ENCODE measurements around the gene OR2A12.

The OR2A12 gene, protein sequence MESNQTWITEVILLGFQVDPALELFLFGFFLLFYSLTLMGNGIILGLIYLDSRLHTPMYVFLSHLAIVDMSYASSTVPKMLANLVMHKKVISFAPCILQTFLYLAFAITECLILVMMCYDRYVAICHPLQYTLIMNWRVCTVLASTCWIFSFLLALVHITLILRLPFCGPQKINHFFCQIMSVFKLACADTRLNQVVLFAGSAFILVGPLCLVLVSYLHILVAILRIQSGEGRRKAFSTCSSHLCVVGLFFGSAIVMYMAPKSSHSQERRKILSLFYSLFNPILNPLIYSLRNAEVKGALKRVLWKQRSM

DNA sequence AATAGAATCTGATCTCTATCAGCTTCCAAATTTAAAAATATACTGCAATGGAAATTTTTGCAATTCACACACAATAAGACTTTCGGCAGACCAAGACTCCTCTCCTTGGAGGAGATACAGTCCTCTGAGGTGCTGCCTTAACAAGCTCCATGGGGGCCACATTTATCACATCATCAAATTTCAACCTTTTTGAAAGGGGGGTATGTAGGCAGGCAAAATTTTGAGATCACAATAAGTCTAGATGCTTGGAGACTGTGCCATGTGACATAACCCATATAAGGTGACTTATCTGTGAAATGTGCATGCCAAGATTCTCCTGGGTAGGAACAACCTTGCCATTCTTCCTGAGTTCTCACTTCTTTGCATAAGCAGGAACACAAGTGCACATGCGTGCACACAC, at the start of gene OR2A12:
OR2A12 (plus strand) TSS at position 301 of the 400 bp plus-strand sequence. CDS start 8,830 bp downstream, outside the sequence.
- TF ChIP-seq, protein P1, sequence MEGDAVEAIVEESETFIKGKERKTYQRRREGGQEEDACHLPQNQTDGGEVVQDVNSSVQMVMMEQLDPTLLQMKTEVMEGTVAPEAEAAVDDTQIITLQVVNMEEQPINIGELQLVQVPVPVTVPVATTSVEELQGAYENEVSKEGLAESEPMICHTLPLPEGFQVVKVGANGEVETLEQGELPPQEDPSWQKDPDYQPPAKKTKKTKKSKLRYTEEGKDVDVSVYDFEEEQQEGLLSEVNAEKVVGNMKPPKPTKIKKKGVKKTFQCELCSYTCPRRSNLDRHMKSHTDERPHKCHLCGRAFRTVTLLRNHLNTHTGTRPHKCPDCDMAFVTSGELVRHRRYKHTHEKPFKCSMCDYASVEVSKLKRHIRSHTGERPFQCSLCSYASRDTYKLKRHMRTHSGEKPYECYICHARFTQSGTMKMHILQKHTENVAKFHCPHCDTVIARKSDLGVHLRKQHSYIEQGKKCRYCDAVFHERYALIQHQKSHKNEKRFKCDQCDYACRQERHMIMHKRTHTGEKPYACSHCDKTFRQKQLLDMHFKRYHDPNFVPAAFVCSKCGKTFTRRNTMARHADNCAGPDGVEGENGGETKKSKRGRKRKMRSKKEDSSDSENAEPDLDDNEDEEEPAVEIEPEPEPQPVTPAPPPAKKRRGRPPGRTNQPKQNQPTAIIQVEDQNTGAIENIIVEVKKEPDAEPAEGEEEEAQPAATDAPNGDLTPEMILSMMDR (IDR thresholded peaks at IDR 0.05), result no peak
- H3K4me1 Mint-ChIP-seq, result no peaks in the 10 kb centered on the region
- no peak within 1 kb of the TSS for H3K27ac Mint-ChIP-seq

DNA sequence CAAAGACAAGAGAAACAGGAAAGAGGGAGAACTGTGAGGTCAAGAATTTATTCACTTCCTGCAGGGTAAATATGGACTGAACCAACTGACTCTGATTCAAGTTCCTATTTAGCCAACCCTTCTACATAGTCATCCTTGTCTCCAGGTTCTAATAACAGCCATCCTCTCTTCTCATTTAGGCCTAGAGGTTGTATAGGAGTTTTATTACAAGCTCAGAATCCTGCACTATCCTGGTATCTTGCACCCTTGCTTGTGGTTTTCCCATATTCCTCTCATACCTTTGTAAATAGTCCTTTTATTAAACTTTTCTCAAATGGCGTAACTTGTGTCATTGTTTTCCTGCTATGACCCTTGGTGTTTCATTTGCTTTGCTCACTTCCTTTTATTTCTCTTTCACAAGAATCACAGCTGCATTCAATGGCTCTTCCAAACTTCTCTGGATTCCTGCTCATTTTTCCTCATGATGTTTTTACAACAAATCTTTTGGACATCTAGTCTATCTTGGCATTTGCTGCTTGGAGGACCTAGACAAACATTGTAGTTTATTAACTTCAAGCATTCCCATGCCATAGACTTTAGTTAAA, 49.7 kb upstream of the OR2A12 start:
- no peaks in the 10 kb centered on the region for H3K9me3 Mint-ChIP-seq
- TF ChIP-seq, protein P1 (IDR thresholded peaks at IDR 0.05), result no peak
- DNase-seq, result no peak
- H3K4me3 Mint-ChIP-seq, result no peak overlapping the region
- no peaks in the 10 kb centered on the region for H3K36me3 Mint-ChIP-seq (ENCODE audit: low read depth)
- H3K4me1 Mint-ChIP-seq, result no peaks in the 10 kb centered on the region
- no peaks in the 10 kb centered on the region for H3K27me3 Mint-ChIP-seq (ENCODE audit: low read depth, poor library complexity)
- no peak overlapping the region for H3K27ac Mint-ChIP-seq

More for the DNA sequence above, at the start of gene OR2A12:
- no peak for DNase-seq
- no peak within 1 kb of the TSS for H3K4me3 Mint-ChIP-seq
- H3K36me3 Mint-ChIP-seq (ENCODE audit: low read depth), result no peaks in the 10 kb centered on the region
- H3K27me3 Mint-ChIP-seq (ENCODE audit: low read depth, poor library complexity), result peaks cover 4% of the 10 kb centered on the region
- H3K9me3 Mint-ChIP-seq, result no peaks in the 10 kb centered on the region

DNA sequence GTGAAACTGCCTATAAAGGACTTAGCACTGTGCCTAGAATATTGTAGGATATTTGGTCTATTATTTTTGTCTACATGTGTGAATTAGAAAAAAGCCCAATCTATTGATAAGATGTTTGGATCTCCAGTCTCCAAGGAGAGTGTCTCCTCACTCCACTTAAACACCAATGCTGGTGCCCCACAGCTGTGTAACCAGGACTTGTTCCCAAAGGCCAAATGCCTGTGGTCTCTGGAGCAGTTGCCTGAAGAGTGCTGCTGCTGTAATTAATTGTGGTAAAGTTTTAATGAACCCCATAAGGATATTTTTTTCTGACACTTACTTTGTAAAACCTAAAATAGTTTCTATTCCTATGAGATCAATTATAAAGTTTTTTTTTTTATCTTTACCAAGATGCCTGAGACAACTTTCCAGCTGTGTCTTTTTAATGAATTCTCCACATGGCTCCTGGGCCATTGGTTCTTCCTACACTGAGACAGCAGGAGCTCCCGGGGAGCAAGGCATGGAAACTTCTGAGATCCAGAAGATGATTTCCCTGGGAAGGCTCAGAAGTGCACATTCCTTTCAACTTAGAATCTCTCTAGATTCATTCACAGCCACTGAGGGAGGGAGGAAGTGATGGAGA, 48.6 kb upstream of the OR2A12 start:
- TF ChIP-seq, protein P1 (IDR thresholded peaks at IDR 0.05), result no peak
- no peaks in the 10 kb centered on the region for H3K27me3 Mint-ChIP-seq (ENCODE audit: low read depth, poor library complexity)

DNA sequence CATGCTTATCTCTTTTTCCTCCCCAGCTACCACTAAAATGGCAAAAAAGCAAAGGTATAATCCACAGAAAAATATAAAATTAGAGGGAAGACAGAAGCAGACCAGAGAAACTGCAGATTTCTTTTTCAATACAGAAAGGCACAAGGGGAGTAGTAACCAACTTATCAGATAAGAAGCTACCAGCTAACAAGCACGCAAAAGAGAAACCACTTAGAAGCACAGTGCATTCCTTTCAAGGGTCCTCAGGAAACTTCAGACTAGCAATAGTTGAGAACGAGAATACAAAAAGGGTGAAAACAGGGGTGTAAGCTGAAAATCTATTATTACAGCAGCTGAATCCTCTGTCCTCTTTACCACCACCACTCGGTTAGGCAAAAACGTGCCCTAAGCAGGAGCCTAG, 47.2 kb upstream of the OR2A12 start:
- Mint-ChIP-seq H3K9me3 (no peaks in the 10 kb centered on the region), H3K27ac (no peak overlapping the region), H3K27me3 (ENCODE audit: low read depth, poor library complexity) (no peaks in the 10 kb centered on the region), H3K4me3 (no peak overlapping the region), H3K4me1 (no peaks in the 10 kb centered on the region), H3K36me3 (ENCODE audit: low read depth) (no peaks in the 10 kb centered on the region)
- TF ChIP-seq, protein P1 (IDR thresholded peaks at IDR 0.05), result no peak
- DNase-seq, result no peak

More for the DNA sequence above, 48.6 kb upstream of the OR2A12 start:
- Mint-ChIP-seq H3K4me3 (no peak overlapping the region), H3K4me1 (no peaks in the 10 kb centered on the region), H3K36me3 (ENCODE audit: low read depth) (no peaks in the 10 kb centered on the region), H3K27ac (no peak overlapping the region), H3K9me3 (no peaks in the 10 kb centered on the region)
- DNase-seq, result no peak

DNA sequence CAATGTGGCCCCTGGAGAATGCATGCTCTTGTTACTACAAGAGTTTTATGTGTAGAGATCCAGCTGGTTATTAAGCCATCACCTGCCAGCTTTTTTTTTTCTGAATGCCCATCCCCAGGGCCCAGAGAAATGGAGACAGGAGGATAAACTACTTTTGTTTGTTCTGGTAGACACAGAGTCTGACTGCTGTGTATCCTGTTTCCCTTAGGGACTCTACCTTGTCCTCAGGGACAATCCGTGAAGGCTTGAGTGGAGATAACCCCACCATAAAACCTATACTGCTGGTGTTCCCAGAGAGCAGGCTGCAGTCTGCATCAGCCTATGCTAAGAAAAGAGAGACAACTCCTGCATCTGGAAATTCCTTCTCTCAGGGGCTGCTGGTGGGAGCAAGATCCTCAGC, 37.4 kb upstream of the OR2A12 start, which contains the start of gene OR2A5:
OR2A5 (plus strand) TSS at position 301 of the 400 bp plus-strand sequence. CDS start 1,454 bp downstream, outside the sequence.
- H3K36me3 Mint-ChIP-seq (ENCODE audit: low read depth), result no peaks in the 10 kb centered on the region
- peaks cover 3% of the 10 kb centered on the region for H3K27me3 Mint-ChIP-seq (ENCODE audit: low read depth, poor library complexity)
- DNase-seq, result no peak
- TF ChIP-seq, protein P1 (IDR thresholded peaks at IDR 0.05), result no peak
- H3K27ac Mint-ChIP-seq, result no peak within 1 kb of the TSS
- H3K9me3 Mint-ChIP-seq, result no peaks in the 10 kb centered on the region
- H3K4me3 Mint-ChIP-seq, result no peak within 1 kb of the TSS
- H3K4me1 Mint-ChIP-seq, result peaks cover 40% of the 10 kb centered on the region

Measured in nephron progenitor cell (in vitro differentiated cells).